ENCODE results near the gene FOLR2.

Gene FOLR2

DNA sequence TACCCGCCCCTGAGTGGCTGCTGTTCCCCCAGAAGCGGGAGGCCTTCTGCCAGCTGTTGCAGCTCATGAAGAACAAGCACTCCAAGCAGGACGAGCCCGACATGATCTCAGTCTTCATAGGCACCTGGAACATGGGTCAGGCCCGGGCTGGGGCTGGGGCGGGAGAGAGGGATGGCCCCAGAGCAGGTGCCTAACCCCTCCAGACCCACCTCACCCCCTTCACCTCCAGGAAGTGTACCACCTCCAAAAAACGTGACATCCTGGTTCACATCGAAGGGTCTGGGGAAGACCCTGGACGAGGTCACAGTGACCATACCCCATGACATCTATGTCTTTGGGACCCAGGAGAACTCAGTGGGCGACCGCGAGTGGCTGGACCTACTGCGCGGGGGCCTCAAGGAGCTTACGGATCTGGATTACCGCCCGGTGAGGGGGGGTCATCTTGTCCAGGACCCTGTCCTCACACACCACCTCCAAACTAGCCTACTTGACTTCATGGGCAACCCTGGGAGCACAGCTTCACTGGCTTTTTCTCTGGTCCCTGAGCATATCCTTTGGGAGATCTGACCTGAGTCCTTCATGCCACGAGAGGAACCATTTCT, 14.3 kb downstream of the FOLR2 start:
- no peak for DNase-seq

DNA sequence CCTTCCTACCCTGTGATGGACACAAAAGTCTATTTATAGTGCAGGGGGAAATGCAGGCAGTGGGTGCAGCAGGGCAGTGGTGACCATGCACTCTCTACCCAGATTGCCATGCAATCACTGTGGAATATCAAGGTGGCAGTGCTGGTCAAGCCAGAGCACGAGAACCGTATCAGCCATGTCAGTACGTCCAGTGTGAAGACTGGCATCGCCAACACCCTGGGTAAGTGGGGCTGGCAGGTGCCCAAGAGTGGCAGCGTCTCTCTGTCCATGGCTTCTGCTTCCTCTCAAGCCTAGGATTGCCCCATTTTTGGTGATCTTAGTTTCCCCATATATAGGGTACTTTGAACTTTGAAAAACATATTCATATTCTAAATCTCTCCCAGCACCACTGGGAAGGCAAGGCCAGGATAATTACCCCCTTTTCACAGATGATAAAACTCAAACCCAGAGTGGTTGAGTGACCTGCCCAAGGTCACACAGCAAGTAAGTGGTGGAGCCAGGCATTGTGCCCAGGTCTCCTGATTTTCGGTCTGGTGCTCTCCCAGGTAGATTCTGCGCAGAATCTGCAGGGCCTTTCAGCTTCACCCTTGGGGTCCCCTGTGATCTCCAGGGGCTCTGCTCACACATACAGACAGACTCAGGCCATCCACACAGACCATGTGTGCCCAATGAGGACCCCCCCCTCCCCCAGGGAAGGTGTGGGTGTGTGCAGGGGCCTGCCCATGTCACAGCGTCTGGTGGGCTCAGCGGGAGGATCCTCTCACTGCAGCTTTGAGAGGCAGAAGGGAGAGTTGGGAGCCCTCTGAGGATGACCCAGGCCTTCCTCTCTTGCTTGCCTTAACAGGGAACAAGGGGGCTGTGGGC, 15.0 kb downstream of the FOLR2 start:
- no peak for DNase-seq

- no peak for DNase-seq
Measured at GRCh38 chr11:72232260-72233055, 15.9 kb downstream of the FOLR2 start.

DNA sequence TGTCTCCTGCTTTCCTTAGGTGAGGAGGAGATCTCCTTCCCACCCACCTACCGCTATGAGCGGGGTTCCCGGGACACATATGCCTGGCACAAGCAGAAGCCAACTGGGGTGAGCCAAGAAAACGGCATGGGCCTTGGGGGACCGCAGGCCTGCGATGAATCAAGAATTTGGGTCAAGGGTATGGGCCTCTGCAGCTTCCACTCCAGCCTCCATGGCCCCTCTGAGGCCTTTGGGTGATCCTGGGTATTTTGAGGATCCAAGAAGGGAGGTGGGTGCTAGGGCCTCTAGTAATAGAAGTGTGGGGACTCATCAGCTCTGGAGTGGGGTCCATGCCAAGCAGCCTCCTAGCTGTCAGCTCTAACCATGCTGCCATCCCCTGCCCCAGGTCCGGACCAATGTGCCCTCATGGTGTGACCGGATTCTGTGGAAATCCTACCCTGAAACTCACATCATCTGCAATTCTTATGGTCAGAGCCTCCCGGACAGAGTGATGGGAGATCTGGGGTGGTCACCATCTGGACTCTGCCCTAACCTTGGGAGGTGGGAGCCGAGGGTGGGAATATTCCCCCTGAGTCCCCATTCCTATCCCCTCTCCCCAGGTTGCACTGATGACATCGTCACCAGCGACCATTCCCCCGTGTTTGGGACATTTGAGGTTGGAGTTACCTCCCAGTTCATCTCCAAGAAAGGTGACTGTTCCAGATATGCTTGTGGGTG, 16.6 kb downstream of the FOLR2 start:
- DNase-seq = no peak

GRCh38 chr11:72233773-72234513, 17.3 kb downstream of the FOLR2 start:
- DNase-seq = no peak

- no peak for DNase-seq
Measured at GRCh38 chr11:72234514-72234830, 17.9 kb downstream of the FOLR2 start.

GRCh38 chr11:72234920-72235319, 18.3 kb downstream of the FOLR2 start:
- no peak for DNase-seq

DNA sequence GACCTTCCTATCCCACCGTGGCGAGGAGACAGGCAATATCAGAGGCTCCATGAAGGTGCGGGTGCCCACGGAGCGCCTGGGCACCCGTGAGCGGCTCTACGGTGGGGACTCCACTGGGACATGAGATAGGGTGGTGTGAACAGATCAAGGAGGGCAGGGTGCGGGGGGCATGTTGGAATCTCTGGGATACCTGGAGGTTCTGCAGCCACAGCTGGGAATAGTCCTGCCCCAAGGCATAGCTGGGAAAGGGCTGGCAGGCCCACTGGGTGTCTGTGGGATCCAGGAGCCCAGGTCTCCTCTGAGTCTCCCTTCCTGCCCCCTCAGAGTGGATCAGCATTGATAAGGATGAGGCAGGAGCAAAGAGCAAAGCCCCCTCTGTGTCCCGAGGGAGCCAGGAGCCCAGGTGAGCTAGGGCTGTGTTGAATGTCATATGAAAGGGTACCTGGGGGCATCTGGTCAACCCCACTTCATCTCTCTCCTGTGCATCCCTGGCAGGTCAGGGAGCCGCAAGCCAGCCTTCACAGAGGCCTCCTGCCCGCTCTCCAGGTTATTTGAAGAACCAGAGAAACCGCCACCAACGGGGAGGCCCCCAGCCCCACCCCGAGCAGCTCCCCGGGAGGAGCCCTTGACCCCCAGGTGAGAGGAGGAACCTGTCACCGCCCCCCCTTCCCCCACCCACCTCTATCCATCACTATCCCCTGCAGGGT, 18.9 kb downstream of the FOLR2 start:
- no peak for DNase-seq

GRCh38 chr11:72236083-72236697, 19.6 kb downstream of the FOLR2 start:
- no peak for DNase-seq

GRCh38 chr11:72236774-72237111, 20.1 kb downstream of the FOLR2 start:
- no peak for DNase-seq

DNA sequence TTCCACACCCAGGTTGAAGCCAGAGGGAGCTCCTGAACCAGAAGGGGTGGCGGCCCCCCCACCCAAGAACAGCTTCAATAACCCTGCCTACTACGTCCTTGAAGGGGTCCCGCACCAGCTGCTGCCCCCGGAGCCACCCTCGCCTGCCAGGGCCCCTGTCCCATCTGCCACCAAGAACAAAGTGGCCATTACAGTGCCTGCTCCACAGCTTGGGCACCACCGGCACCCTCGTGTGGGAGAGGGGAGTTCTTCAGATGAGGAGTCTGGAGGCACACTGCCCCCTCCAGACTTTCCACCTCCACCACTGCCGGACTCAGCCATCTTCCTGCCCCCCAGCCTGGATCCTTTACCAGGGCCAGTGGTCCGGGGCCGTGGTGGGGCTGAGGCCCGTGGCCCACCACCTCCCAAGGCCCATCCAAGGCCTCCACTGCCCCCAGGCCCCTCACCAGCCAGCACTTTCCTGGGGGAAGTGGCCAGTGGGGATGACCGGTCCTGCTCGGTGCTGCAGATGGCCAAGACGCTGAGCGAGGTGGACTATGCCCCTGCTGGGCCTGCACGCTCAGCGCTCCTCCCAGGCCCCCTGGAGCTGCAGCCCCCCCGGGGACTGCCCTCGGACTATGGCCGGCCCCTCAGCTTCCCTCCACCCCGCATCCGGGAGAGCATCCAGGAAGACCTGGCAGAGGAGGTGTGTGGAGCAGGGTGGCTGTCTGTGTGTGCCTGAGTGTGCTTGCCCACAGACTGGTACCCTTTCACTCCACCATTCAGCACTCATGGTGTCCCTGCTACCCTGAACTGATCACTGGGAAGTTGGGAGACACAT, 20.7 kb downstream of the FOLR2 start:
- DNase-seq = no peak

GRCh38 chr11:72238040-72238450, 21.5 kb downstream of the FOLR2 start:
- DNase-seq = peak; percentile 57

DNA sequence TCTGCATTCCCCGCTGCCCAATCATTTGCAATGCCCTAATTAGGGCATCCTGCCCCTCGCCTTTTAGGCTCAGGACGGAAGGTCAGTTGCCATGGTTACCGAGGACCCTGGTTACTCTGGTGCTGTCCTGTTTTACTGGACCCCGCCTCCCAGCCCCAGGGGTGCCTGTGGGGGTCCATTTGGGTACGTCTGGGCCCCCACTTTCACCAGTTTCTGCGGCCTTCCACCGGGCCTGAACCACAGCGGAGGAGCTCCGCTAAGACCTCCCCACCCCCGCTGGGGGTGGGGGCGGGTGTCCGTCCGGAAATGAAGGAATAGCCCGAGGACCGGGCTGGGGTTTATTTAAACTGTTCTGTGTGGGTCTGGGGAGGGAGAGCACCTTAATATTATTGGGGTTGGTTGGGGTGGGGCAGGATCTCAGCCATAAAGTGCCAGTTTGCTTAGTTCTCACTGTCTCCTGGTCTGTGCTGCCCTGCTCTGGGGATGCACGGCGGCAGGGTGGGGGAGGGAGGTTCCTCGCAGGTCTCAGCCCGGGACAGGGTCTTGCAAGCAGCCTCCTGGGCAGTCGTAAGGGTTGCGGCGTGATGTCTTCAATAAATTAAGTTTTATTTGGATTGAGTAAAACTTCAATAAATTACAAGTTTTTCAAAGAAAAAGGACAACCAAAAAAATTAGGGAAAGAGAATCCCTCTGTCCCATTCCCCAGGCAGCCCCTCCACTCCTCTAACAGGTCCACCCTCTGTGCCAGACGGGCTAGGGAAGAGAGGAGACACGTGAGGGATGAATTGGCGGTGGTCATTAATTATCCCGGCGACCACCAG, 22.1 kb downstream of the FOLR2 start:
- no peak for DNase-seq

GRCh38 chr11:72239313-72239848, 22.8 kb downstream of the FOLR2 start:
- DNase-seq = no peak

DNA sequence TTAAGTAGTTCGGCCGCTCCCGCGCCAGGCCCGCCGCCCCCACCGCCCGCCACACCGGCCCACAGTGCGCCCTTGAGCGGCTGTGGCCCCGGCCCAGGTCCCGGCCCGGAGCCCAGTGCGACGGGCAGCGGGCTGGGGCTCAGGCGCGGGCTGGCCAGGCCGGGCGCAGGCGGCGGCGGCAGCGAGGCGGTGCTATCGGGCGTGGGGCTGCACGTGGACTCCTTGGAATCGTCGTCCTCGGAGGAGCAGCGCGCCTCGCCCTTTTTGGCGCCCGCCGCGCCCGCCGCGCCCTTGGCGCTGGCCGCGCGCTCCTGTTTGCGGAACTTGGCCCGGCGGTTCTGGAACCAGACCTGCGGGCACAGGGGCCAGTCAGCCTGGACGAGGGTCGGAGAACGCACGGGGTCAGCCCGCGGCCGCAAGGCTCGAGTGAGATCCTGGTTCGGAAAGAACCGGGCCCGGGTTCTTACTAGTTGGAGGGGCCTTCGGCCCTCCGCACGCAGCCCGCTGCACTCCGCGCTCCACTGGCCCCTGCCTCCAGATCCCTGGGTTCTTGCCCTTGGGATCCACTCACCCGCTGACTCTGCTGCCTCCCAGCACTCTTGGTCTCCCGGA, 23.4 kb downstream of the FOLR2 start:
- no peak for DNase-seq

DNA sequence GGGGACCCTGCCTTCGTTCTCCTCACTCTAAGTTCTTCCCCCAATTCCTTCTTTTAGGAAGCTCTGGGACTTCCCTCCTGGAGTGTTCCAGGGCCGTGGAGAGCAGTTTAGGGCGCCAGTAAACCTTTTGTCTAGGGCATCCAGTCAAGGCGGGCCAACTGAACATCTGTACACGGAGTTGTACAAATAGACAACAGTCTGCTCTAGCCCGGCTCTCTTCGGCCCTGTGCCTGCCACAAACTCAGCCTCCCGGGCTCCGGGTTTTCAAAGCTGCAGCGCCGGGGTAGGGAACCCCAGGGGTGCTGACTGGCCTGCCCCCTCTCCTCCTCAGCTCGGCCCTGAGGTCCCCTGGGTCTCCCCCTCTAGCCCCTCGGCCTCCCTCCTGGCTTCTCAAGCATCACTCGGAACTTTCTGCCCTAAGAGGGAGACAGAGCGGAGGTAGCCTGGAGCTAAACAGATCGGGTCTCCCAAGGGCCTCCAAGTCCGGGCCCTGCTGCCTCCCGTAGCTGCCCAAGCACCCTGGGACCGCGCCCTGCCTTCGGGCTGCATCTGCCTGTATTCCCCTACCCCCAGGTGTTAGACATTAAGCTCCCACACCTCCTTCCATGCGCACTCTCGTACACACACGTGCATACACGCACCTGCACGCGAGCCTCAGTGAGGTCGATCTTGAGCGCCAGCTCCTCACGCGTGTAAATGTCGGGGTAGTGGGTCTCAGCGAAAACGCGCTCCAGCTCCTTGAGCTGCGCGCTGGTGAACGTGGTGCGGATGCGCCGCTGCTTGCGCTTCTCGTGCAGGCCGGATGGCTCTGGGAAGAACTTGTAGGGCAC, 24.1 kb downstream of the FOLR2 start:
- DNase-seq = no peak

- DNase-seq = no peak
Measured at GRCh38 chr11:72241291-72241781, 24.7 kb downstream of the FOLR2 start.

DNA sequence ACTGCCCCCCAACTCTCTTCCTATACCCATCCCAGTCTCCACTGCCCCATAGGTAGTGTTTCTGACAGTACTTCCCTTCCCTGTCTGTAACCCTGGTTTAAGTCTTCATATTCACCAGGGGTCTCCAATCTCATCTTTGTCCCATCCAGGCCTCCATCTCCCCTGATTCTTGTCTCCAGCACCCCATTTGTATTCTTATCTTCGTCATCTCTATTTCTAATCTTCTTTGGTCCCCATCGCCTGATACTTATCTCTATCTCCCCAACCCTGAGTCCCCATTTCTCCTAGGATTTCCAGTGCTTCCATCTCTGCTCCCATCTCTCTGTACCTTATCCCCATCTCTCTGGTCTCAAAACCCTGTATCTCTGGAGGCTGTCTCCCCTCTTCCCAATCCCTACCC, 25.5 kb downstream of the FOLR2 start:
- no peak for DNase-seq

Measured in CD4-positive, alpha-beta T cell treated with Interleukin-17A for 1 hour (primary cell).